SK-N-SH (cell line): ENCODE data around the gene AGAP1. TPM values are rescaled to one million over a fixed set of nuclear protein-coding genes. Genes with fewer than 3 reads are reported as not detected.

Experiments
- CTCF ChIA-PET: fragments of 300-600, 350-600 bp; formaldehyde crosslinking; extraction: SDS; loops from one replicate; lab custom pipeline; 2021; lab: Yijun Ruan, JAX
- POLR2A ChIA-PET: fragments of 350-600 bp; sonication (Branson Sonifier 250); formaldehyde crosslinking; extraction: SDS; loops from one replicate; lab custom pipeline; 2020; ENCODE audit warnings: antibody characterized with exemption, inconsistent platforms; lab: Yijun Ruan, JAX
- DNase-seq: peaks from one replicate; pipeline ENCODE4 v3.0.0; 2012
- H2AFZ ChIP-seq: fragments of 200-600 bp; sonication (generic); 2 replicates; pipeline ENCODE4 v1.8.1; 2016; ENCODE audit warnings: antibody characterized with exemption, mild to moderate bottlenecking, low read depth
- H3F3A ChIP-seq: fragments of 200-600 bp; sonication (generic); replicated peaks from 2 replicates; pipeline ENCODE3; 2016; ENCODE audit warnings: antibody characterized with exemption, mild to moderate bottlenecking; ENCODE audit not compliant: insufficient read depth
- H3K27ac ChIP-seq, 2 experiments: fragments of 200-500 bp in 1 of 2; fragments of 200-600 bp in 1 of 2; sonication (Bioruptor generic) in 1 of 2; sonication (generic), shearing (Covaris generic) in 1 of 2; 2 replicates each; pipeline versions ENCODE4 v1.5.1 to v1.6.1; 2014 to 2016; ENCODE audit warnings: low read depth in 2 of 2, inconsistent platforms in 1 of 2, low read length in 1 of 2, mild to moderate bottlenecking in 1 of 2, mixed read lengths in 1 of 2
- H3K27me3 ChIP-seq: fragments of 200-600 bp; sonication (generic), shearing (Covaris generic); 2 replicates; pipeline ENCODE4 v1.6.1; 2016; ENCODE audit warnings: mixed run types; ENCODE audit not compliant: insufficient read depth
- H3K36me3 ChIP-seq, 2 experiments: fragments of 200-500 bp in 1 of 2; fragments of 200-600 bp in 1 of 2; sonication (Bioruptor generic) in 1 of 2; sonication (generic) in 1 of 2; replicated peaks in 1 of 2; 2 replicates each; pipeline versions ENCODE3 to v1.5.1; 2014 to 2016; ENCODE audit warnings: low read length in 1 of 2, mild to moderate bottlenecking in 1 of 2; ENCODE audit not compliant: insufficient read depth in 2 of 2, control insufficient read depth in 1 of 2
- H3K4me1 ChIP-seq, 2 experiments: fragments of 200-500 bp in 1 of 2; fragments of 200-600 bp in 1 of 2; sonication (Bioruptor generic) in 1 of 2; sonication (generic), shearing (Covaris generic) in 1 of 2; 2 replicates each; pipeline versions ENCODE4 v1.5.1 to v1.6.1; 2014 to 2016; ENCODE audit warnings: low read depth in 1 of 2, low read length in 1 of 2, mixed run types in 1 of 2; ENCODE audit not compliant: insufficient read depth in 2 of 2, control insufficient read depth in 1 of 2
- H3K4me2 ChIP-seq: fragments of 200-600 bp; sonication (generic), shearing (Covaris generic); 2 replicates; pipeline ENCODE4 v1.6.1; 2017; ENCODE audit warnings: mixed run types
- H3K4me3 ChIP-seq, 2 experiments: fragments of 200-500 bp in 1 of 2; fragments of 200-600 bp in 1 of 2; sonication (Bioruptor generic) in 1 of 2; sonication (generic), shearing (Covaris generic) in 1 of 2; 2 replicates each; pipeline versions ENCODE4 v1.5.1 to v1.8.1; 2014 to 2016; ENCODE audit warnings: low read depth in 2 of 2, inconsistent platforms in 1 of 2, low read length in 1 of 2, mild to moderate bottlenecking in 1 of 2, mixed read lengths in 1 of 2, moderate library complexity in 1 of 2
- H3K79me2 ChIP-seq: fragments of 200-600 bp; sonication (generic); 2 replicates; pipeline ENCODE4 v1.8.1; 2017; ENCODE audit warnings: mild to moderate bottlenecking; ENCODE audit not compliant: insufficient read depth
- H3K9ac ChIP-seq: fragments of 200-600 bp; sonication (generic); 2 replicates; pipeline ENCODE4 v1.6.1; 2017; ENCODE audit warnings: mixed run types
- H3K9me2 ChIP-seq: fragments of 200-600 bp; sonication (generic); 2 replicates; pipeline ENCODE4 v1.6.1; 2017; ENCODE audit warnings: mixed run types
- H3K9me3 ChIP-seq: fragments of 200-600 bp; sonication (generic); 2 replicates; pipeline ENCODE4 v1.6.1; 2017; ENCODE audit warnings: mixed run types, mild to moderate bottlenecking, moderate library complexity
- H4K20me1 ChIP-seq: fragments of 200-600 bp; sonication (generic); 2 replicates; pipeline ENCODE4 v1.6.1; 2017; ENCODE audit warnings: mild to moderate bottlenecking, mixed run types; ENCODE audit not compliant: insufficient read depth
- CHD2 ChIP-seq: fragments of 150-350 bp; IDR thresholded peaks from 2 replicates; pipeline ENCODE4 v1.6.1; 2018; ENCODE audit warnings: low read length; ENCODE audit not compliant: partially characterized antibody
- EZH2phosphoT487 ChIP-seq: fragments of 200-600 bp; sonication (generic); IDR thresholded peaks from 2 replicates; pipeline ENCODE4 v1.6.1; 2017; ENCODE audit warnings: low read depth, mixed run types, mild to moderate bottlenecking, antibody characterized with exemption, moderate library complexity, borderline replicate concordance
- FOSL2 ChIP-seq: IDR thresholded peaks from 2 replicates; pipeline ENCODE4 v1.4.0; 2012; ENCODE audit warnings: low read depth, mild to moderate bottlenecking, moderate library complexity, borderline replicate concordance
- FOXJ3 ChIP-seq: sonication (generic); formaldehyde crosslinking; IDR thresholded peaks from 2 replicates; pipeline ENCODE4 v1.5.1; 2020; ENCODE audit warnings: mild to moderate bottlenecking, missing genetic modification reagents
- GABPA ChIP-seq: IDR thresholded peaks from 2 replicates; pipeline ENCODE4 v1.4.0; 2012; ENCODE audit warnings: low read depth, mild to moderate bottlenecking
- GATA2 ChIP-seq: sonication (generic); formaldehyde crosslinking; IDR thresholded peaks from 2 replicates; pipeline ENCODE4 v1.5.0; 2020; ENCODE audit warnings: mild to moderate bottlenecking, missing genetic modification reagents
- JUND ChIP-seq: IDR thresholded peaks from 2 replicates; pipeline ENCODE4 v1.4.0; 2012
- MEF2A ChIP-seq: IDR thresholded peaks from 2 replicates; pipeline ENCODE4 v1.4.0; 2012; ENCODE audit warnings: low read depth, borderline replicate concordance
- MXI1 ChIP-seq: IDR thresholded peaks from 2 replicates; pipeline ENCODE4 v1.6.1; 2012; ENCODE audit warnings: mild to moderate bottlenecking, low read depth, low read length, improper control_type of control experiment
- RCOR1 ChIP-seq: fragments of 150-350 bp; IDR thresholded peaks from 2 replicates; pipeline ENCODE4 v1.6.1; 2017; ENCODE audit warnings: antibody characterized with exemption, low read length
- RXRA ChIP-seq: IDR thresholded peaks from 2 replicates; pipeline ENCODE4 v1.4.0; 2012; ENCODE audit warnings: low read depth, mild to moderate bottlenecking, borderline replicate concordance
- SIN3A ChIP-seq: IDR thresholded peaks from 2 replicates; pipeline ENCODE4 v1.6.1; 2012; ENCODE audit warnings: low read depth, mild to moderate bottlenecking, low read length, moderate library complexity, borderline replicate concordance
- TCF12 ChIP-seq: IDR thresholded peaks from 2 replicates; pipeline ENCODE4 v1.4.0; 2012
- TEAD4 ChIP-seq: IDR thresholded peaks from 2 replicates; pipeline ENCODE4 v1.4.0; 2012; ENCODE audit warnings: mild to moderate bottlenecking, borderline replicate concordance; ENCODE audit not compliant: insufficient read depth
- YY1 ChIP-seq: IDR thresholded peaks from 2 replicates; pipeline ENCODE4 v1.4.0; 2012; ENCODE audit warnings: low read depth, mild to moderate bottlenecking
- WGBS: methylation state at CpG from one replicate; pipeline ENCODE4 v1.1.6; 2017; ENCODE audit warnings: low lambda C conversion rate; 5-methylcytosine and 5-hydroxymethylcytosine counted together
- polyA plus RNA-seq, 3 experiments: library from polyadenylated mRNA; depleted of rRNA; stranded (reverse); fragments of >200 nt; gene quantifications; 2 replicates each; pipeline ENCODE4 v1.2.3, GENCODE V29; 2012
- TF ChIP-seq, protein P1 (sequence below): IDR thresholded peaks from 2 replicates; pipeline ENCODE4 v1.4.0; 2012; ENCODE audit warnings: low read depth
- TF ChIP-seq, protein P2 (sequence below): fragments of 200-600 bp; sonication (generic); IDR thresholded peaks from 2 replicates; pipeline ENCODE4 v1.6.1; 2017; ENCODE audit warnings: antibody characterized with exemption, mild to moderate bottlenecking, moderate library complexity
- TF ChIP-seq, protein P3 (sequence below): fragments of 150-350 bp; IDR thresholded peaks from 2 replicates; pipeline ENCODE4 v1.6.1; 2017; ENCODE audit warnings: antibody characterized with exemption, low read length, low read depth, borderline replicate concordance

AGAP1 gene
- polyA plus RNA-seq, 1 of the 3 experiments (the other 2 are of a cell fraction), result 8.8 TPM

DNA sequence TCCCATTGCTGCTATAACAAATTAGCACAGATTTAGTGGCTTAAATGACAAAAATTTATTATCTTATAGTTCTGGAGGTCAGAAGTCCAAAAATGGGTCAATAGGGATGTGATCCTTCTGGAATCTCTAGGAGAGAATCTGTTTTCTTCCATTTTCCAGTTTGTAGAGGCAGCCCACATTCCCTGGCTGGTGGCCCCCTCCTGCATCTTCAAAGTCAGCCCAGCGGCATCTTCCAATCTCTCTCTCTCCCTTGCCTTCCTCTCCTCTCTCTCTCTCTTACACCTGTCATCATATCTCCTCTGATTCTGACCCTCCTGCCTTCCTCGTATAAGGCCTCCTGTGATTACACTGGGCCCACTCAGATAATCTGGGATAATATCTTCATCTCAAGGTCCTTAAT is 3.9 kb upstream of the AGAP1 start:
- TF ChIP-seq TEAD4, result no peak
- no peak for TF ChIP-seq TCF12
- no peak for TF ChIP-seq CHD2
- no peak for TF ChIP-seq SIN3A
- no peak for TF ChIP-seq YY1
- TF ChIP-seq RCOR1, result no peak
- no peak for TF ChIP-seq JUND
- no peak for TF ChIP-seq GABPA
- TF ChIP-seq MEF2A, result no peak
- TF ChIP-seq EZH2phosphoT487, result no peak
- TF ChIP-seq, protein P1, sequence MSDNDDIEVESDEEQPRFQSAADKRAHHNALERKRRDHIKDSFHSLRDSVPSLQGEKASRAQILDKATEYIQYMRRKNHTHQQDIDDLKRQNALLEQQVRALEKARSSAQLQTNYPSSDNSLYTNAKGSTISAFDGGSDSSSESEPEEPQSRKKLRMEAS, result no peak
- TF ChIP-seq, protein P2, sequence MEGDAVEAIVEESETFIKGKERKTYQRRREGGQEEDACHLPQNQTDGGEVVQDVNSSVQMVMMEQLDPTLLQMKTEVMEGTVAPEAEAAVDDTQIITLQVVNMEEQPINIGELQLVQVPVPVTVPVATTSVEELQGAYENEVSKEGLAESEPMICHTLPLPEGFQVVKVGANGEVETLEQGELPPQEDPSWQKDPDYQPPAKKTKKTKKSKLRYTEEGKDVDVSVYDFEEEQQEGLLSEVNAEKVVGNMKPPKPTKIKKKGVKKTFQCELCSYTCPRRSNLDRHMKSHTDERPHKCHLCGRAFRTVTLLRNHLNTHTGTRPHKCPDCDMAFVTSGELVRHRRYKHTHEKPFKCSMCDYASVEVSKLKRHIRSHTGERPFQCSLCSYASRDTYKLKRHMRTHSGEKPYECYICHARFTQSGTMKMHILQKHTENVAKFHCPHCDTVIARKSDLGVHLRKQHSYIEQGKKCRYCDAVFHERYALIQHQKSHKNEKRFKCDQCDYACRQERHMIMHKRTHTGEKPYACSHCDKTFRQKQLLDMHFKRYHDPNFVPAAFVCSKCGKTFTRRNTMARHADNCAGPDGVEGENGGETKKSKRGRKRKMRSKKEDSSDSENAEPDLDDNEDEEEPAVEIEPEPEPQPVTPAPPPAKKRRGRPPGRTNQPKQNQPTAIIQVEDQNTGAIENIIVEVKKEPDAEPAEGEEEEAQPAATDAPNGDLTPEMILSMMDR, result no peak
- no peak for TF ChIP-seq GATA2 (CRISPR knock-in tag)
- TF ChIP-seq RXRA, result no peak
- TF ChIP-seq, protein P3, sequence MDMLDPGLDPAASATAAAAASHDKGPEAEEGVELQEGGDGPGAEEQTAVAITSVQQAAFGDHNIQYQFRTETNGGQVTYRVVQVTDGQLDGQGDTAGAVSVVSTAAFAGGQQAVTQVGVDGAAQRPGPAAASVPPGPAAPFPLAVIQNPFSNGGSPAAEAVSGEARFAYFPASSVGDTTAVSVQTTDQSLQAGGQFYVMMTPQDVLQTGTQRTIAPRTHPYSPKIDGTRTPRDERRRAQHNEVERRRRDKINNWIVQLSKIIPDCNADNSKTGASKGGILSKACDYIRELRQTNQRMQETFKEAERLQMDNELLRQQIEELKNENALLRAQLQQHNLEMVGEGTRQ, result no peak
- no peak for TF ChIP-seq MXI1
- TF ChIP-seq FOXJ3 (CRISPR knock-in tag), result no peak
- no peak for TF ChIP-seq FOSL2
- no peak overlapping the region for H3K9ac ChIP-seq
- CTCF ChIA-PET, result no interaction called here

More for the DNA sequence above, 3.9 kb upstream of the AGAP1 start:
- no peaks in the 10 kb centered on the region for H4K20me1 ChIP-seq
- H3K27ac ChIP-seq, result no peak overlapping the region
- H3K9me3 ChIP-seq, result no peaks in the 10 kb centered on the region
- H3K79me2 ChIP-seq, result peaks cover under 1% of the 10 kb centered on the region; the same call in 1 of the 2 replicates
- POLR2A ChIA-PET, result no interaction called here
- H3K9me2 ChIP-seq, result no peaks in the 10 kb centered on the region
- H3K27me3 ChIP-seq, result no peaks in the 10 kb centered on the region
- peaks cover 0 to 5% of the 10 kb centered on the region in 2 experiments; a peak in 1 of 4 replicates for H3K4me1 ChIP-seq
- no peak for DNase-seq
- H3K4me2 ChIP-seq, result no peak overlapping the region
- H3K4me3 ChIP-seq, result no peak overlapping the region
- H3F3A ChIP-seq, result no peaks in the 10 kb centered on the region
- H2AFZ ChIP-seq, result no peak overlapping the region
- no peaks in the 10 kb centered on the region for H3K36me3 ChIP-seq
- 74% methylated on average over 2 of the region's 2 CpGs for WGBS
